IMR-90 (cell line): ENCODE results near the gene HOXA13.

Experiments
- BHLHE40 ChIP-seq: fragments of 150-350 bp; IDR thresholded peaks from 2 replicates; pipeline ENCODE4 v1.6.1; 2016; ENCODE audit warnings: mild to moderate bottlenecking, low read depth, low read length
- CEBPB ChIP-seq: IDR thresholded peaks from 2 replicates; pipeline ENCODE4 v1.6.1; 2012; ENCODE audit warnings: low read depth, low read length, improper control_type of control experiment
- CHD1 ChIP-seq: IDR thresholded peaks from 2 replicates; pipeline ENCODE4 v1.6.1; 2012; ENCODE audit warnings: low read depth, low read length, improper control_type of control experiment
- MXI1 ChIP-seq: IDR thresholded peaks from 2 replicates; pipeline ENCODE4 v1.6.1; 2012; ENCODE audit warnings: low read depth, mild to moderate bottlenecking, low read length, moderate library complexity, borderline replicate concordance
- NFE2L2 ChIP-seq: fragments of 150-350 bp; IDR thresholded peaks from 2 replicates; pipeline ENCODE4 v1.6.1; 2016; ENCODE audit warnings: low read depth, mild to moderate bottlenecking, low read length
- POLR2A ChIP-seq: IDR thresholded peaks from 2 replicates; pipeline ENCODE4 v1.6.1; 2012; ENCODE audit warnings: mild to moderate bottlenecking, low read depth, low read length
- RAD21 ChIP-seq: IDR thresholded peaks from 2 replicates; pipeline ENCODE4 v1.6.1; 2012; ENCODE audit warnings: low read length, improper control_type of control experiment
- RCOR1 ChIP-seq: IDR thresholded peaks from 2 replicates; pipeline ENCODE4 v1.6.1; 2012; ENCODE audit warnings: mild to moderate bottlenecking, low read length, improper control_type of control experiment; ENCODE audit not compliant: insufficient replicate concordance
- USF2 ChIP-seq: fragments of 150-350 bp; IDR thresholded peaks from 2 replicates; pipeline ENCODE4 v1.6.1; 2017; ENCODE audit warnings: mild to moderate bottlenecking, antibody characterized with exemption, low read length, low read depth
- TF ChIP-seq, protein P1 (sequence below): conservative IDR thresholded peaks from 2 replicates; pipeline ENCODE4 v1.5.1; 2012; ENCODE audit warnings: mild to moderate bottlenecking, low read depth, low read length, improper control_type of control experiment

DNA sequence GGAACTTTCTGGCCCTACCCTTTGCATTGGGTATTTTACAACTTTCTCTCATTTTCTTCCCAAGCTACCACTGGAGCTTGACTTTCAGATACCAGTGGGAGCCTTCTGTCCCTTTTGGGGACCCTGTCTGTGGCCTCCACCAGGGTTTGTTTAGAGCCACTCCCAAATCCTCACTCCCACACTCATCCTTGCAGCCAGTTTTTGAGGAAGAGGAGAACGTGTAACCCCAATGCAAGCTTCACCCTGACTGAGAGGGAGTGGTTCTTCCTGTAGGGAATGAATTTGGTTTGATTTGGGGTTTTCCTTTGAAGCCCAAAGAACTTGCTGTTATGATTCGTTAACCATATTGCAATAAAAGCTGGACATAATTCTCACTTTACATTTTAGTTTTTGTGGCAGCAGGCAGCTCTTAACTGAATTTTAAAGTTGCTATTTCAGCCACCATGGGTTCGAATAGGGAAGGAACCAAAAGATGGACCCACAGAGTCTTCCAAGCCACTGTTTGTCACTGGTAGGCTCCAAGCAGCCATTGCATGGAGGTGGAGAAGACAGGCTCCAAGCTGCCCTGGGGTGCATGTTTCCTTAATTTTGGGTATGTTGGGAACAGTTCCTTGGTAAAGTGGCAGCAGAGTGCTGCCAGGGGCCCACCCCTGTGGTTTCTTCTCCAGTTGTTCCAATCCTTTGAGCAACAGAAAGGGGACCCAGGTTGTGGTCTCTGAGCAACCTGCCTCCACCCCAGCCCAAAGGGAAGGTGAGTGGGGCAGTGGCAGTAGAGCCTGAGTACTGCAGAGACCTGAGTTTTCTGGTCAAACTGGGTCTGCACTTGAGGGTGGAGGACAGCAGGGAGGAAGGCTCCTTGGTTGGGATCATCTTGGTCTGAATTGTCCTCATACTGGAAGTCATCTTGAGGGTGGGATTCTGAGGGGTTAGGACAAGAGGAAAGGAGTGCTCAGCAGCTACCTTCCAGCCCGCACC, 47.8 kb upstream of the HOXA13 start:
- TF ChIP-seq MXI1 (no peak), POLR2A (no peak), RCOR1 (no peak), RAD21 (no peak), BHLHE40 (no peak), CHD1 (no peak), CEBPB (no peak), USF2 (no peak), NFE2L2 (no peak)
- TF ChIP-seq, protein P1, sequence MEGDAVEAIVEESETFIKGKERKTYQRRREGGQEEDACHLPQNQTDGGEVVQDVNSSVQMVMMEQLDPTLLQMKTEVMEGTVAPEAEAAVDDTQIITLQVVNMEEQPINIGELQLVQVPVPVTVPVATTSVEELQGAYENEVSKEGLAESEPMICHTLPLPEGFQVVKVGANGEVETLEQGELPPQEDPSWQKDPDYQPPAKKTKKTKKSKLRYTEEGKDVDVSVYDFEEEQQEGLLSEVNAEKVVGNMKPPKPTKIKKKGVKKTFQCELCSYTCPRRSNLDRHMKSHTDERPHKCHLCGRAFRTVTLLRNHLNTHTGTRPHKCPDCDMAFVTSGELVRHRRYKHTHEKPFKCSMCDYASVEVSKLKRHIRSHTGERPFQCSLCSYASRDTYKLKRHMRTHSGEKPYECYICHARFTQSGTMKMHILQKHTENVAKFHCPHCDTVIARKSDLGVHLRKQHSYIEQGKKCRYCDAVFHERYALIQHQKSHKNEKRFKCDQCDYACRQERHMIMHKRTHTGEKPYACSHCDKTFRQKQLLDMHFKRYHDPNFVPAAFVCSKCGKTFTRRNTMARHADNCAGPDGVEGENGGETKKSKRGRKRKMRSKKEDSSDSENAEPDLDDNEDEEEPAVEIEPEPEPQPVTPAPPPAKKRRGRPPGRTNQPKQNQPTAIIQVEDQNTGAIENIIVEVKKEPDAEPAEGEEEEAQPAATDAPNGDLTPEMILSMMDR, result no peak
